HG03521 (cell line): ENCODE results near the gene THBS2.

ENCODE experiments used
- ATAC-seq: cut with Tn5 transposase; IDR thresholded peaks from one replicate; pipeline ENCODE4 v1.9.1; 2021; ENCODE audit warnings: mild to moderate bottlenecking, moderate library complexity; ENCODE audit not compliant: unreplicated experiment

The THBS2 gene

GRCh38 chr6:169251371-169251802 is 2.3 kb downstream of the THBS2 start:
- ATAC-seq, result no peak

- no peak for ATAC-seq
Observed at GRCh38 chr6:169250660-169251059, 3.0 kb downstream of the THBS2 start.

- no peak for ATAC-seq
Observed at GRCh38 chr6:169249057-169249456, 4.6 kb downstream of the THBS2 start.

- ATAC-seq, result no peak
Observed at GRCh38 chr6:169248521-169248971, 5.1 kb downstream of the THBS2 start.

GRCh38 chr6:169247991-169248390 is 5.7 kb downstream of the THBS2 start:
- no peak for ATAC-seq

- ATAC-seq, result no peak
Observed at GRCh38 chr6:169247419-169247818, 6.2 kb downstream of the THBS2 start.

GRCh38 chr6:169246445-169246844 is 7.2 kb downstream of the THBS2 start:
- ATAC-seq, result no peak

GRCh38 chr6:169244684-169245383 is 8.8 kb downstream of the THBS2 start:
- ATAC-seq, result no peak

GRCh38 chr6:169243661-169244060 is 10.0 kb downstream of the THBS2 start:
- no peak for ATAC-seq

GRCh38 chr6:169243186-169243585 is 10.5 kb downstream of the THBS2 start:
- ATAC-seq, result no peak

GRCh38 chr6:169241688-169242350 is 11.8 kb downstream of the THBS2 start:
- no peak for ATAC-seq

GRCh38 chr6:169240591-169241390 is 12.9 kb downstream of the THBS2 start:
- no peak for ATAC-seq

GRCh38 chr6:169240125-169240524 is 13.5 kb downstream of the THBS2 start:
- no peak for ATAC-seq

- ATAC-seq, result no peak
Observed at GRCh38 chr6:169239181-169239580, 14.5 kb downstream of the THBS2 start.

GRCh38 chr6:169238766-169239165 is 14.9 kb downstream of the THBS2 start:
- ATAC-seq, result no peak

- no peak for ATAC-seq
Observed at GRCh38 chr6:169237496-169238134, 16.0 kb downstream of the THBS2 start.

- no peak for ATAC-seq
Observed at GRCh38 chr6:169236988-169237387, 16.7 kb downstream of the THBS2 start.

- no peak for ATAC-seq
Observed at GRCh38 chr6:169236545-169236944, 17.1 kb downstream of the THBS2 start.

- no peak for ATAC-seq
Observed at GRCh38 chr6:169235286-169235685, 18.4 kb downstream of the THBS2 start.

- ATAC-seq, result no peak
Observed at GRCh38 chr6:169234634-169235033, 19.0 kb downstream of the THBS2 start.

- no peak for ATAC-seq
Observed at GRCh38 chr6:169233832-169234231, 19.8 kb downstream of the THBS2 start.
